Right forelimb (tissue), 1 donor: Measurements from ENCODE around the gene MYBPC2.
A peak's percentile ranks its signal among the peaks of the same experiment; 100 is the strongest.
"Not testable (repeated sequence)": the region's sequence is repeated elsewhere in the genome, so short reads cannot be mapped to it uniquely, and the experiment has no call there.

ENCODE experiments used
- DNase-seq: peaks from one replicate; pipeline ENCODE4 v3.0.0-alpha.2; 2018

Gene MYBPC2

DNA sequence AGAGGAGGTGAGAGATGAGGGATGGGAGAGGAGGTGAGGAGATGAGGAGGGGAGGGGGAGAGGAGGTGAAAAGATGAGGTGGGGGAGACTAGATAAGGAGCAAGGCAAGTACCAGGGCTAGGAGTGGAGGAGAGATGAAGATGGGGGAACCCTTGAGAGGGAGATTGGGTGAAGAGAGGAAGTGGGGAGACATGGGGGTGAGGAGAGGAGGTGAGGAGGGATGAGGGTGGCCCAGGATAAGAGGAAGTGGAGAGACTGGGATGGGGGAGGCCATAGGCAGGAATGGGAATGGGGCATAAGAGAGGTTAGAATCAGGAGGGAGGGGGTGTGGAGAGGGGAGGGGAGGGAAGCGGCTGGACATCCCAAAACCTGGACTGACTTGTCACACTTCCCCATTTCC lies 26.9 kb downstream of the MYBPC2 start:
- DNase-seq: no peak

DNA sequence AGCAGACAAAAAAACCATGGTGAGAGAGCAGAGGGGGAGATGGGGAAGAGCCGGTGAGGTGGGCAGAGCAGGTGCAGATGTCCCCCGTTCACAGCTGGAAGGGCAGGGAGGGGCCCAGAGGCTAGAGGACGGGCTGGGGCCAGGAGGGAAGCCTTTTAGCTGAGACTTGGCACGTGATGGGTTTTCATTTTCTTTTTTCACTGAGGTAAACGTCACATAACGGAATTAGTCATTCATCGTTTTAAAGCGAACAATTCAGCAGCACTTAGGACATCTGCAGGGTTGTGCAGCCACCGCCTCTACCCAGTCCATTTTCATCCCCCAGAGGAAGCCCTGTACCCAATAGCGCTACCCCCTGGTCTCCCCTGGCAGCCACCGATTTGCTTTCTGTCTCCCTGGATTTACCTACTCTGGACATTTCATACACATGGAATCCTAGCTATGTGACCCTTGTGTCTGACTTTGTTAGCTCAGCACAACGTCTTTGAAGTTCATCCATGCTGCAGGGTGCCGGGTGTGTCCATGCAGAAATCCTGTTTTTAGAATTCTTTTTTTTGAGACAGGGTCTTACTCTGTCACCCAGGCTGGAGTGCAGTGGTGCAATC lies 27.6 kb downstream of the MYBPC2 start:
- no peak for DNase-seq

DNA sequence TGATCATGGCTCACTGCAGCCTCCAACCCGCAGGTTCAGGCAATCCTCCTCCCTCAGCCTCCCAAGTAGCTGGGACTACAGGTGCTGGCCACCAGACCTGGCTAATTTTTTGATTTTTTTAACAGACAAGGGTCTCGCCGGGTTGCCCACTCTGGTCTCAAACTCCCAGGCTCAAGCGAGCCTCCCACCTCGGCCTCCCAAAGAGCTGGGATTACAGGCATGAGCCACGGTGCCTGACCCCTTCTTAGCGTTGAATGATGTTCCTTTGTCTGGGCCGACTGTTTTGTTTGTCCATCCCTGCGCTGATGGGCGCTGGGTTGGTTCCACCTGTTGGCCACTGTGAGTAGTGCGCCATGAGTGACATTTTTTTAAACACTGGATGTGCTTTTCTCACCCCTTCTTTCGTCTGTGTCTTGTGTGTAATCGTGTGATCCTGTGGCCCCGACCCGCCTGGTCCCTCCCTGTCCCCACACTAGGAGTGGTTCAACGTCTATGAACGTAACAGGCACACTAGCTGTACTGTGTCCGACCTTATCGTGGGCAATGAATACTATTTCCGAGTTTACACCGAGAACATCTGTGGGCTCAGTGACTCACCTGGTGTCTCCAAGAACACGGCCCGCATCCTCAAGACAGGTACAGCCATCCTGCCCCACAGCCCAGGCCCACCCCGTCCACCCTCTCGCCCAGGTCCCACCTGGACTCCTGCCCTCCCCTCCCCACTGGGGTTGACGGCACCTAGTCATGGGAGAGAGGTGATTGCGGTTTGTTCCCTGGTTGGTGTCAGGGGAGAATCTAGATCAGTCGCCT lies 28.6 kb downstream of the MYBPC2 start:
- DNase-seq: peak; percentile 67

DNA sequence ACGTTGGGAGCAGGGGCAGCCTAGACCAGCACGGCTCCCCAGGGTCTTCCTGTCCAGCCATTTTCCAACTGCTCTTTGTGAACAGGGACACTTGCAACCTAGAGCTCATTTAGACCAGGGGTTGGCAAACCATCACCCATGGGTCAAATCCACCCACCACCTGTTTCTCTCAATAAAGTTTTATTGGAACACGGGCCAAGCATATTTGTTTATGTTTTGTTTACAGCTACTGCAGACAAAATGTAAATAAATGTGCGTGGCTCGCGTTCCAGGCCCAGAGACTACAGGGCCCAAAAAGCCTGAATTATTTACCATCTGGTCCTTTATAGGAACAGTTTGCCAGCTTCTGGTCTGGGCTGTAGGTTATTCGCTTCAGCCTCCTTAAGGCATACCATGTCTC lies 30.3 kb downstream of the MYBPC2 start:
- DNase-seq: no peak

DNA sequence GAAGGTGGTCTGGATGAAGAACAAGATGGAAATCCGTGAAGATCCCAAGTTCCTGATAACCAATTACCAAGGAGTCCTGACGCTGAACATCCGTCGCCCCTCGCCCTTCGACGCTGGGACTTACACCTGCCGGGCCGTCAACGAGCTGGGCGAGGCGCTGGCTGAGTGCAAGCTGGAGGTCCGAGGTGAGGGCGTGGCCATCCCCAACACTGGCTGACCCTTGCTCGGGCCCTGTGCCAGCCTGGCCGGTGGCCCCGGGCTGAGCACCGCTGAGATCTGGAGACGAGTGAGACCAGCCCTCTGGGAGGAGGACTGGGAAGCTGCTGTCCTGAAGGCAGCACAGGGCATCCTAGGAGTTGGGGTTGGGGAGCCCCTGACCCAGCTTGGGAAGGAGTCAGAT lies 31.7 kb downstream of the MYBPC2 start:
- no peak for DNase-seq

DNA sequence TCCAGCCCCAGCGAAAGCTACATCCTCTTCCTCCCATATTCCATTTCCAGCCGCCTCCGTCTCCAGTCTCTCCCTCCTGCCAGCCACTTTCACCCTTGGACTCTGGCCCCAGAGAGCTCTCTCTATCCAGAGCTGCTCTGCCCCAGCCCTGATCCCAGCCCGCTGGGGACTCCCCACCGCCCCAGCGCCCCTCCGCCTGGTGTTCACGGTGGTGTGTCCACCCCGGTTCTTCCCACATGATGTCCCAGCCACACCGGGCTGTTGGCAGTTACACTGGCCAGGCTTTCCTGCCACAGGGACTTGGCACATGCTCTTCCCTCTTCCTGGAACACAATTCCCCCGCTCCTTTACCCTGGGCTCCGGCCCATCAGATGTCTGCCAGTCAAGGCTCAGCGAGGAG lies 32.3 kb downstream of the MYBPC2 start:
- DNase-seq: no peak

DNA sequence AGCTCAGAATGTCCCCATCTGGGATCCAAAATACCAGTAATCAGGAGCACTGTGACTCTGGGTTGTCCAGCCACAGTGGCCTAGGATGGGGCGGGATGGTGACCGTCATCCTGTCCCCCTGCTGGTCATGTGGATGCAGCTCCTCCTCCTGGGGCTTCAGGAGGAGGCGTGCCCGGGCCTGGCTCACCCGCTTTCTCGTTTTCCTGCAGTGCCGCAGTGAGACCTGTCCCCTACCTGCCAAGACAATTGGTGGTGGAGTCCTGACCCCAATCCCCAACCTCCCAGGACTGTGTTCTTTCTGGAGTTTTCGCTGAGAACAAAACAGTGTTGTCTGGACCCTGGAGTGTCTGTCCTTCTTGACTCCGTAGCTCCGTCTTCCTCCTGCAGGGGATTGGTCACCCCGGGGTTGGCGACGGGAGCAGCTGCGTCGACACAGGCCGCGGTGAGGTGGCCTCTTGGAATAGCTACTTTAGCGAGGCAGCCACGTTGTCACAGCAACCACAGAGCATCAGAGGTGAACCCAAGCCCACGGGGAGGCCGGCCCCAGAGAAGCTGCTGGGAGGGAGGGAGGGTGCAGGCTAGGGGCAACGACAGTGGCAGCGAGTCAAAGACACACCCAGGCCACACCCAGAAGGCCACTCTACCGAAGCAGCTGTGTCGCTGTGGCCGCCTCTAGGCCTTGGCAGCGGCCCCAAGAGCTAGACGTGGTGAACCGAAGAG lies 33.5 kb downstream of the MYBPC2 start:
- DNase-seq: no peak

DNA sequence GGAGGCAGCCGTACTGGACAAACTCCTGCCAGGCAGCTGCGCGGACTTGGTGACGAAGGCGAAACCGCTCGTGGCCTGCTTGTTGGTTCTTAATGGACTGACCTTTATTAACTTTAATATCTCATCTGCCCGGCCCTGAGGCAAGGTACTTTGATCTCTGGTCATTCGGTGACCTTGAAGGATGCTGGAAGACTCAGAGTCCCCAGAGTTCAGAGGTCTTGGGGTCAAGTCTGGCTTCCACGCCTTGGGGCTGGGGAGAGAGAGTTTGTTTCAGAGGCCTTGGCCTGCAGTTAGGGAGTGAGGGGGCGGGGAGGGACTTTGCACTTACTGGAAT lies 34.0 kb downstream of the MYBPC2 start:
- no peak for DNase-seq

DNA sequence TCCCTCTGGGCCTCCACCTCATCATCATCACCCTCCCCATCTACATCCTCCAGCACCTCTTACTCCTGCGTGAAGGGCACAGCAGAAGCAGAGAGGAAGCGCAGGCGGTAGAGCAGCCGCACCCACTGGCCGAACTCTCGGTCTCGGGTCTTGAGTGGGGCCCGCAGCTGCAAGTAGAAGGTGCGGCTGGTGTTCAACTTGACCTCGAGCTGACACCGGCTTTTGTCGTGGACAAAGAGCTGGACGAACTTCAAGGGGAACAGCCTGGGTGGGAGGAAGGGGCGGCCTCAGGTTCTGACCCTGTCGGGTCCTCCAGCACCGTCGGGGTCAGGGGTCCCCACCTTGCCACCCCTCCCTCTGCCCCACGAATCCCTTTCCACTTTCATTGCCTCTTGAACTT lies 34.9 kb downstream of the MYBPC2 start:
- DNase-seq: no peak

DNA sequence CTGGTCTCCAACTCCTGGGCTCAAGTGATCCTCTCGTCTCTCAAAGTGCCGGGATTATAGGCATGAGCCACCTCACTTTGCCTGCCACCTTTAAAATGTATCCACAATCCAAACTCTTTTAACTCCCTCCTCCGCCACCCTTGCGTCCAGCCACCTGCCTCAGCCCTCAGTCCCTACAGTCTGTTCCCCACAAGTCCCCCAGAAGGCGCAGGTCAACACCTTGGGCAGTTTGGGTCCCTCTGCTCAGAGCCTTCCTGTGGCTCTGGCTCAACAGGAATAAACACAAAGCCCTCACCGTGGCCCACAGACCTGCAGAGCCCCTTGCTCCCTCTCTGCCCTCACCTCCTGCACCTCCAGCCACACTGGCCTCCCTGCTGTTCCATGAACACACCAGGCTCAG lies 36.1 kb downstream of the MYBPC2 start:
- DNase-seq: no peak

DNA sequence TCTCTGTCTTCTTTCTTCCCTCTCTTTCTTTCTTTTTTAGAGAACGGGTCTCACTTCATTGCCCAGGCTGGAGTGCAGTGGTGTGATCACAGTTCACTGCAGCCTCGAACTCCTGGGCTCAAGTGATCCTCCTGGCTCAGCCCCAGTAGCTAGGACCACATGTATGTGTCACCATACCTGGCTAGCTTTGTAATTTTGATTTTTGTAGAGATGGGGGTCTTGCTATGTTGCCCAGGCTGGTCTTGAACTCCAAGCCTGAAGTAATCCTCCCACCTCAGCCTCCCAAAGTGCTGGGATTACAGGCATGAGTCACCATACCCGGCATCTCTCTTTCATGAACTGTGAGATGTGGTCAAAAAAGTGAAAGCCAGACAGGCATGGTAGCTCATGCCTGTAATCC lies 40.6 kb downstream of the MYBPC2 start:
- not testable (repeated sequence) for DNase-seq

DNA sequence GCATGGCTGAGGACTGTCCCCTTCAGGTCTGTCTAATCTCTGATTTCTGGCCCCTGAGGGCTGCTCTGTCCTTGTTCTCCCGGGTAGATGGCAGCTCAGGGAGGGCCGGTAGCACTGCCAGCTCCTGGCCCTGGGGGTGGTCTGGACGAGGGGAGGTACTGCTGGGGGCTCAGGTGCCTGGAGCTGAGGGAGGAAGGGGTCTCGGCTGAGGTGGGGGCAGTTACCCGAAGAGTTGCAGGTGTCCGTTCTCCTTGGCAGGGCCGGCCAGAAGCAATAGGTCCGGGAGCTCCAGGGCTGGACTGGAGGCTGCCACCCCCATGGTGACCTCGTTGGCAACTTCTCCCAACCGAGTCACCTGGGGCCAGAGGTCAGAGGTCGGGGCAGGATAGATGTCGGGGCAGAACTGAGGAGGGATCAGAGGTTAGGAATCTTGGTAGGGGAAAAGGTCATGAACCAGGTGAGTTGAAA lies 42.4 kb downstream of the MYBPC2 start:
- no peak for DNase-seq

DNA sequence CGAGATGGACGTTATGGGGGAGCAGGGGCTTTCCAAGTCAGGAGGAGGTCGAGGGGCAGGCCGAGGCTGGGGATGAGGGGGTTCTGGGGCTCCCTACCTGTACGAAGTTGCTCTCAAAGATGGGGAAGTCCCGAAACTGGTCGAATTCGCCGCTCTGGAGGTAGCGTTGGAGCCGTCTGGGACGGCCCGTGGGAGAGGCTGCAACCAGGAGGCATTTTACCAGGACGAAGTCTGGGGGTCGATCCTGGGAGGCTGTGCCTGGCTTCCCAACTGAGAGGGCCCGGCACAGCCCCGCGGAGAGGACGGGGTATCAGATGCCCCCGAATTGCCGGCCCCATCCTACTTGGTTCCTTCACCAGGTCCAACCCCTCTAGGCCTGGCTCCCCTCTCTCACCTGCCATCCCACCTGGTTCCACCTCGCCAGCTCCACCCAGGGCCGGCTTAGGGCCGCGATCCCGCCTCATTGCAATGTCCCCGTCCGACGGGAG lies 43.1 kb downstream of the MYBPC2 start:
- no peak for DNase-seq

DNA sequence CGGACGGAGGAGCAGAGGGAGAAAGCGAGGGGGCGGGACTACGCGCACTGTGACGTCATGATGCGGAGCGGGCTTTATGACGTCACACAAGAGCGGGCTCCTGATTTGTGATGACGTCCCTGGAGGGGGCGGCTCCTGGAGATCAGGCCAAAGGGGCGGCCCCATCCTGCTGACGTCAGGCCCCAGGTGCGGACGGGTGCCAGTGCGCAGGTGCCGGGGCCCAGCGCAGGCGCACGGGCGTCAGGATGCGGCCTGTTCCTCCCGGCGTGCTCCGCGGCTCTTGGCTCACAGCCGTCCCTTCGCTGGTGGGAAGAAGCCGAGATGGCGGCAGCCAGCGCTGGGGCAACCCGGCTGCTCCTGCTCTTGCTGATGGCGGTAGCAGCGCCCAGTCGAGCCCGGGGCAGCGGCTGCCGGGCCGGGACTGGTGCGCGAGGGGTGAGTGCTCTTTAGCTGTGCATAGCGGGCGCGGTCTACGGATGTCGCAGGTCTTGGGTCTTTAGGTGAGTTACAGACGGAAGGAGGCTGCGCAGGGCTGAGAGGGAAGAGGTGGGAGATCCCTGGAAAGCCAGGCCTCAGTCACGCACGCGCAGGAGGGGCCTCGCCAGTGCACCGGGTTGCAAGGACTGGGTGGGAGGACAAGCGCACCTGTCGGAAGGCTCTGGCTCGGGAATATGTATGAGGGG lies 43.7 kb downstream of the MYBPC2 start, which contains the start of the genes EMC10 and GARIN5A:
Gene EMC10, plus strand, starts transcription at position 284 of the 683 bp plus-strand sequence. Its CDS starts 38 bp downstream, at position 322.
Gene GARIN5A, minus strand, starts transcription at position 625 of the 683 bp plus-strand sequence. Its CDS starts 460 bp downstream, at position 165.
- DNase-seq: peak; percentile 96

DNA sequence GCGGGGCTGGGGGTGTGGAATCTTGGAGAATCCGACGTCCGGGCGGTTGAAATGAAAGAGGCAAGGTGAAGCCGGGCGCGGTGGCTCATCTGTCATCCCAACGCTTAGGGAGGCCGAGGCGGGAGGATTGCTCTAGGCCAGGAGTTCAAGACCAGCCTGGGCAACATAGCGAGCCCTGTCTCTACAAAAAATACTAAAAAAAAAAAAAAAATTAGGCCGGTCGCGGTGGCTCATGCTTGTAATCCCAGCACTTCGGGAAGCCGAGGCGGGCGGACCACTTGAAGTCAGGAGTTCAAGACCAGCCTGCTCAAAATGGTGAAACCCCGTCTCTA lies 44.2 kb downstream of the MYBPC2 start:
- DNase-seq: no peak

DNA sequence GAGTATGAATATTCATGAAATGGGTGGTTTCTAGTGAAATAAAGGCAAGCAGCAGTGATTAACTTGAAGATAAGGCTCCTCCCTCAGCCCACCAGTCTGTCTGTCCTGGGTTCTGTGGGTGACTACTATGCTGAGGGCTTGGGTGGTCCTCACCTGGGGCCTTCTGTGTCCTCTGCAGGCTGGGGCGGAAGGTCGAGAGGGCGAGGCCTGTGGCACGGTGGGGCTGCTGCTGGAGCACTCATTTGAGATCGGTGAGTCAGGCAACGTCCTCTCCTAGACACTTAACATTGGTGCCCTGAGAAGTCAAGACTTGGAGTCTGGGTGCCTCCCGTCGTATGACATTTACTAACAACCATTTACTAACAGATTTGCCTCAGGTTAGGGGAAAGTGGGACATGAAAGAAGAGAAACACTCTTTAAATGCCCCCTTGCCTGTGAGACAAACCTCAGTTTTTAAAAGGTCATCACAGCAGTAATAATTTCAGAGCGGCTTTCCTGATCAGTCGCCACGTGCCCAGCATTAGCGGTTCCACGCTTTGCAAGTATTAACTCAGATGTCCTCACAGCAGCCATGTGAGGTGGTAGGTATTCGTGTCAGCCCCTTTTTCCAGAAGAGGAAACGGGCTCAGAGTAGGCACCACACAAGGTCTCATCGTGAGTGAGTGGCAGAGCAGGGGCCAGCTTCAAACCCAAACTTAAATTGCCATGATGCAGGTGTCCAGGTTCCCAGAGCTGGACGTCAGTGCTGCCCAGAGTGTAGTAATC lies 45.2 kb downstream of the MYBPC2 start:
- no peak for DNase-seq

DNA sequence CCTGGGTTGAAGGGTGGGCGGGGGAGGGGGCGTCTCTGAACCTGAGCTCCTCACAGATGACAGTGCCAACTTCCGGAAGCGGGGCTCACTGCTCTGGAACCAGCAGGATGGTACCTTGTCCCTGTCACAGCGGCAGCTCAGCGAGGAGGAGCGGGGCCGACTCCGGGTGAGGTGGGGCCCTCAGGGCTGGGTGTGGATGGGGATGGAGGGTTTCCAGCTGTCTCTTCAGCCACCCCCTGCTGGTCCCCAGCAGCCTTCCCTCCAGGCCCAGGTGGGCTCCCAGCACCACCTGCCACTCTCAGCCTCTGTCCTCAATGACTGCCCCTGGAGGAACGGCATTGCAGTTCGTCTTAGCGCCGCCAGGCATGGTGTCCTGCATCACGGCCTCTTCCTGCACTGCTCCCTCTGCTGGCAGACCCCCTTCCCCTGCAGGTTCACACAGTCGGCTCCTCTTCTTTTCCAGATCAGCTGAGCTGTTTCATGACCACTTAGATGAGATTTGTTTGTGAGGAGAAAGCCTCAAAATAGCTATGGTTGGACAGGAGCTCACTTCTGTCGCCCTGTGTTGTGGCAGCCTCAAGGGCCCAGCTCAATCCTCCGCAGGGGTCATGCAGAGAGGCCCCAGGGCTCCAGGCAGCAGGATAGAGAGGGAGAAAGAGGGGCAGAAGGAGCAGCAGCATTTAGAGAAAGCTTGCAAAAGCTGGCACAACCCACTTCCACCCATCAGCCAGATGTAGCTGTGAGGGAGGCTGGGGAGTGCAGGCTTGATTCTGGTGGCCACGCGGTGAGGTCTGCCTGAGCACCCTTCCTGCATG lies 46.4 kb downstream of the MYBPC2 start:
- no peak for DNase-seq

DNA sequence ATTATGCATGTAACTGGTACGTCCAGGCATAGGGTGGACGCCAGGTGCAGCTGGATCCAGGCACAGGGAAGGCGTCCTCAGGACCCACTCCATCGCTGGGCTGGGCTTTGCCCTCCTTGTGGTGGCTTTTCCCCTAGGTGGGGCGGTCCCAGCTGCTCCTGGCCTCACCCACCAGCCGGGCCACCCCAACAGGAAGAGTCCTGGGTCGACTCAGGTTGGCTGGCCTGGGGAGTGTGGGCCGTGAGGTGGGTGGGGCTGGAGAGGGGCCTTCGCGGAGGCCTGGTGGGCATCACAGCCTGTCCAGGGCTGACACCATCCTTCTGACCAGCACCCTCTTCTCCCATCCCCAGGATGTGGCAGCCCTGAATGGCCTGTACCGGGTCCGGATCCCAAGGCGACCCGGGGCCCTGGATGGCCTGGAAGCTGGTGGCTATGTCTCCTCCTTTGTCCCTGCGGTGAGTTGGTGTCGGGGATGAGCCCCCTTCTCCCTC lies 47.1 kb downstream of the MYBPC2 start:
- DNase-seq: no peak

DNA sequence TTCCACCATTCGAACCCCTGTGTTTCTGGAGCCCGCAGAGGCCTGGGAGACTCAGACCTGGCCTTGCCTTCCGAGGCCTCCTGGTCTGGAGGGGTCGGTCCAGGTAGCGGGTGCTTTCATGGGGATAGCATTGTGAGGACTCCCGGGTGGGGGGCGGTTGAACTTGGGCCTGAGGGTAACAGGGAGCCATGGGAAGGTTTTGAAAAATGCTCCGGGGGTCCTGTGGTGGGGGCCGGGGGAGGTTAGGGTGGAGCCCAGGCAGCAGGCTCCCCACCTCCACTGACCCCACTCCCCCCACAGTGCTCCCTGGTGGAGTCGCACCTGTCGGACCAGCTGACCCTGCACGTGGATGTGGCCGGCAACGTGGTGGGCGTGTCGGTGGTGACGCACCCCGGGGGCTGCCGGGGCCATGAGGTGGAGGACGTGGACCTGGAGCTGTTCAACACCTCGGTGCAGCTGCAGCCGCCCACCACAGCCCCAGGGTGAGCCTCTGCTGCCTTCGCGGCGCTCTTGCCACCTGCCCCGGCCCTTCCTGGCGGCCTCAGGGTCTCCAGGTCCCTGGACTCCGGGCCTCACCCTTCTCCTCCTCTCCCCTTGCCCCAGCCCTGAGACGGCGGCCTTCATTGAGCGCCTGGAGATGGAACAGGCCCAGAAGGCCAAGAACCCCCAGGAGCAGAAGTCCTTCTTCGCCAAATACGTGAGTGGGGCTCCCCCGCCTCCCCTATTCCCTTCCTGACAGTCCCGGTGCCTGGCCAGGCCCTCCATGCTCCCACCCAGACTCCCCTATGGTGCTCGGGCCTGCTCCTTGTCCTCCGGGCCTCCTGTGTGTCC lies 47.8 kb downstream of the MYBPC2 start:
- DNase-seq: no peak
